Body of pancreas (tissue), 4 donors: ENCODE data around the gene ZNF484.
A peak's percentile ranks its signal among the peaks of the same experiment; 100 is the strongest.

Experiments used
- CTCF ChIP-seq, 7 experiments: fragments of 450-650 bp in 4 of 7; fragments of 200-600 bp in 3 of 7; sonication (generic) in 3 of 7; IDR thresholded peaks; one replicate each; pipeline ENCODE4 v1.5.1; 2016 to 2019; ENCODE audit warnings: antibody characterized with exemption in 7 of 7
- POLR2A ChIP-seq, 3 donors: fragments of 450-650 bp; IDR thresholded peaks; one replicate each; pipeline ENCODE4 v1.6.1; 2016; ENCODE audit warnings: antibody characterized with exemption in 3 of 3, mild to moderate bottlenecking in 2 of 3

- TF ChIP-seq CTCF (IDR thresholded peaks at IDR 0.05) (no peak), POLR2A (IDR thresholded peaks at IDR 0.05) (peak; percentile 32 to 80 (median 72))
Measured at GRCh38 chr9:92877531-92878430, at the start of gene ZNF484.
